ENCODE results near the gene CHRM1.

CHRM1 gene

DNA sequence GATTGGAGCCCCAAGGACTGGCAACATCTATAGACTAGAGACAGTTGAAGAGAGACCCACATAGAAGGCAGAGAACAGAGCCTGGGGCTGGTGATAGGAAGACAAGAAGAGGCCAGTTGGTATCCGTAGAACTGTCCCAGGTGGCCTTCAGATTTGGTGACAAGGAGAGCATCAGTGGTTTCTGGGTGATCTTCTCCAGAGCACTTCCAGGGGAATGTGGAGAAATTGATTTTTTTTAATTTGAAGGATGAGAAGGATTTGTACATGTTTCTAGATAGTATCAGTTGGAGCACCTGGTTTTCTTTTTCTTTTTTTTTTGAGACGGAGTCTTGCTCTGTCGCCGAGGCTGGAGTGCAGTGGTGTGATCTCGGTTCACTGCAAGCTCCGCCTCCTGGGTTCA lies 25.7 kb downstream of the CHRM1 start:
- Mint-ChIP-seq H3K27ac (no peak overlapping the region), H3K4me1 (peaks cover 23% of the 10 kb centered on the region), H3K4me3 (no peak overlapping the region), H3K9me3 (no peaks in the 10 kb centered on the region), H3K27me3 (peaks cover 39% of the 10 kb centered on the region)
- ATAC-seq (no peak), DNase-seq (no peak)

DNA sequence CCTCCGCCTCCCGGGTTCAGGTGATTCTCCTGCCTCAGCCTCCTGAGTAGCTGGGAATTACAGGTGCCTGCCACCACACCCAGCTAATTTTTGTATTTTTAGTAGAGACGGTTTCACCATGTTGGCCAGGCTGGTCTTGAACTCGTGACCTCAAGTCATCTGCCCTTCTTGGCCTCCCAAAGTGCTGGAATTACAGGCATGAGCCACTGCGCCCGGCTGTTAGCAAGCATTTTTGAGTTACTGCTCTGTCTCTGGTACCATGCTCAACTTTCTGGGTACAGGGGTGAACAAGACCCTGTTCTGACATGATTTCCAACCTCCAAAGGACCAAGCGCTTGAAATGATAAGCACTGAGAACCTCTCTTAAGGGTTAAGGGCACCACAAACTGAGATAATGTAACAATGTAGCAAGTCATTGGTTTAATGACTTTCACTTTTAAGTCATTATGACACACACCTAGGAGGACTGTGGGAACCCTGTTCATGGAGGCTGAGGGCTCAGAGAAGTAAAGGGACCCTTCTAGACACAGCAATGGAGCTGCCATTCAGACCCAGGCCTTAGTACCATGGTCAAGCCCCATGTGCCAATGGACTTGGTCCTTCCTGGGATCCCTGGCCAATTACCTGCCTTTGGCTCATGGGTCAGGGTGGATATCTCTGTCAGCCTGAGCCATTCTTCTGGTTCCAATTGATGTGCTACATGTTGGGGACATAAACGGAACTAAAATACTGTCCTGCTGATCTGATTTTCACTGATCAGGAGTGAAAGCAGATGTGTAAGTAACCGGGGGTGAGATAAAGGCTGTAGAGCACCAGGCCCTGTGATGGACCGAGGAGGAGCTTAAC lies 28.9 kb downstream of the CHRM1 start:
- no peak overlapping the region for H3K4me3 Mint-ChIP-seq
- DNase-seq (no peak), ATAC-seq (peak; percentile 75)
- no peaks in the 10 kb centered on the region for H3K9me3 Mint-ChIP-seq
- peak overlapping the region in 1 of 2 donors; percentile 29 for H3K27ac Mint-ChIP-seq
- peaks cover 20% of the 10 kb centered on the region for H3K27me3 Mint-ChIP-seq
- peaks cover 46% of the 10 kb centered on the region for H3K4me1 Mint-ChIP-seq

GRCh38 chr11:62889484-62890437 lies 31.4 kb downstream of the CHRM1 start:
- ATAC-seq, result peak; percentile 31
- H3K4me1 Mint-ChIP-seq, result peaks cover 65% of the 10 kb centered on the region
- peak overlapping the region; percentile 30 to 92 for H3K27ac Mint-ChIP-seq
- peaks cover 5% of the 10 kb centered on the region for H3K27me3 Mint-ChIP-seq
- no peaks in the 10 kb centered on the region for H3K9me3 Mint-ChIP-seq
- H3K4me3 Mint-ChIP-seq, result peak overlapping the region in 1 of 2 donors; percentile 3
- no peak for DNase-seq

DNA sequence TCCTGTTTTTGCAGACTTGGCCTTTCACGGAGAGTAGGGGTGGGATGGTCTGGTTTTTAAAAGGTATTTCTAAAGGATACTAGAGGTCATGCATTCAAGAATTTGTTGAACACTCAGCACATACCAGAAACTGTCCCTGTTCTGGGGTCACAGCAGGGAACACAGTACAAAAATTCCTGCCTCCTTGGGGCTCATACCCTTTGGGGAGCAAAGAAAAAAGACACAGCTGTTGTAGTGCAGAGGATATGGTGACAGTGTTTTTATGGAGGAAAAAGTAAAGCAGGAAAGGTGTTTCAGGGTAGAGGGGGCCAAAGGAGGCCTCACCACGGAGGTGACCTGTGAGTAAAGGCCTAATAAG lies 32.1 kb downstream of the CHRM1 start:
- DNase-seq, result no peak
- peak; percentile 2 for ATAC-seq
- H3K4me3 Mint-ChIP-seq, result no peak overlapping the region
- no peaks in the 10 kb centered on the region for H3K9me3 Mint-ChIP-seq
- H3K27ac Mint-ChIP-seq, result peak overlapping the region; percentile 30 to 92
- no peaks in the 10 kb centered on the region for H3K27me3 Mint-ChIP-seq
- H3K4me1 Mint-ChIP-seq, result peaks cover 70% of the 10 kb centered on the region

- Mint-ChIP-seq H3K27me3 (no peaks in the 10 kb centered on the region), H3K4me1 (peaks cover 77% of the 10 kb centered on the region), H3K27ac (peak overlapping the region in 1 of 2 donors; percentile 92), H3K9me3 (no peaks in the 10 kb centered on the region), H3K4me3 (peak overlapping the region in 1 of 2 donors; percentile 36)
- DNase-seq, result no peak
- ATAC-seq, result no peak
Observed at GRCh38 chr11:62888406-62888805, 32.8 kb downstream of the CHRM1 start.

DNA sequence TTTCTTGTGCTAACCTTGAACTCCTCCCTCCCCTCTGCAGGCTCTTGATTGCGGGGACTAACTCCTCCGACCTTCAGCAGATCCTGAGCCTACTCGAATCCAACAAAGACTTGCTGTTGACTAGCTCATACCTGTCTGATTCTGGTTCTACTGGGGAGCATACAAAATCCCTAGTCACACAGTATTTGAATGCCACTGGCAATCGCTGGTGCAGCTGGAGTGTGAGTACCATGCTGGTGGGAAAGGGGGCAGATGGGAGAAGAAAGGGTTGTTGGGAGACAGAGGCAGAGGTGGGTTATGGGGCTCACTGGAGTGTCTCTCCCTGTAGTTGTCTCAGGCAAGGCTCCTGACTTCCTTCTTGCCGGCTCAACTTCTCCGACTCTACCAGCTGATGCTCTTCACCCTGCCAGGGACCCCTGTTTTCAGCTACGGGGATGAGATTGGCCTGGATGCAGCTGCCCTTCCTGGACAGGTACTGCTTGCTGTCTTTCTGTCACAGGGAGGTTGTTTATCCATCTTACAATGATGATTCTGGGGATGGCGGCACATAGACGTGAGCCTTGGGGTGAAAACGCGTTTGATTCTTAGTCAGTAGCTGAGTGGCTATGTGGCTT lies 35.9 kb downstream of the CHRM1 start:
- peak overlapping the region; percentile 77 to 84 for H3K4me3 Mint-ChIP-seq
- no peak for ATAC-seq
- H3K4me1 Mint-ChIP-seq, result peaks cover 84% of the 10 kb centered on the region
- no peak for DNase-seq
- no peaks in the 10 kb centered on the region for H3K27me3 Mint-ChIP-seq
- H3K9me3 Mint-ChIP-seq, result no peaks in the 10 kb centered on the region
- H3K27ac Mint-ChIP-seq, result peak overlapping the region; percentile 63 to 80

- H3K27ac Mint-ChIP-seq, result peak overlapping the region; percentile 95 to 100
- no peaks in the 10 kb centered on the region for H3K27me3 Mint-ChIP-seq
- H3K9me3 Mint-ChIP-seq, result no peaks in the 10 kb centered on the region
- peaks cover 81% of the 10 kb centered on the region for H3K4me1 Mint-ChIP-seq
- ATAC-seq (no peak), DNase-seq (no peak)
- H3K4me3 Mint-ChIP-seq, result peak overlapping the region; percentile 94
Observed at GRCh38 chr11:62883673-62884072, 37.5 kb downstream of the CHRM1 start.

- H3K4me3 Mint-ChIP-seq, result peak overlapping the region; percentile 94
Observed at GRCh38 chr11:62882788-62883501, 38.2 kb downstream of the CHRM1 start.

DNA sequence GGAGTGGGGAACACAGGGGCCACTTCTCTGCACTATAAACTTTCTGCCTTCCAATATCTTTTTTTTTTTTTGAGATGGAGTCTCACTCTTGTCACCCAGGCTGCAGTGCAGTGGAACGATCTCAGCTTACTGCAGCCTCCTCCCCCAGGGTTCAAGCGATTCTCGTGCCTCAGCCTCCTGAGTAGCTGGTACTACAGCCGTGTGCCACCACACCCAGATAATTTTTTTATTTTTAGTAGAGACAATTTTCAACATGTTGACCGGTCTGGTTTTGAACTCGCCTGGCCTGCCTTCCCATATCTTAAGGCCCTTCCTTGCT lies 38.8 kb downstream of the CHRM1 start:
- Mint-ChIP-seq H3K9me3 (no peaks in the 10 kb centered on the region), H3K4me3 (peak overlapping the region; percentile 94)

More at GRCh38 chr11:62882788-62883501, 38.2 kb downstream of the CHRM1 start:
- Mint-ChIP-seq H3K27me3 (no peaks in the 10 kb centered on the region), H3K27ac (peak overlapping the region; percentile 100), H3K4me1 (peaks cover 74% of the 10 kb centered on the region), H3K9me3 (no peaks in the 10 kb centered on the region)
- ATAC-seq (no peak), DNase-seq (peak in 1 of 2 donors; percentile 31)

DNA sequence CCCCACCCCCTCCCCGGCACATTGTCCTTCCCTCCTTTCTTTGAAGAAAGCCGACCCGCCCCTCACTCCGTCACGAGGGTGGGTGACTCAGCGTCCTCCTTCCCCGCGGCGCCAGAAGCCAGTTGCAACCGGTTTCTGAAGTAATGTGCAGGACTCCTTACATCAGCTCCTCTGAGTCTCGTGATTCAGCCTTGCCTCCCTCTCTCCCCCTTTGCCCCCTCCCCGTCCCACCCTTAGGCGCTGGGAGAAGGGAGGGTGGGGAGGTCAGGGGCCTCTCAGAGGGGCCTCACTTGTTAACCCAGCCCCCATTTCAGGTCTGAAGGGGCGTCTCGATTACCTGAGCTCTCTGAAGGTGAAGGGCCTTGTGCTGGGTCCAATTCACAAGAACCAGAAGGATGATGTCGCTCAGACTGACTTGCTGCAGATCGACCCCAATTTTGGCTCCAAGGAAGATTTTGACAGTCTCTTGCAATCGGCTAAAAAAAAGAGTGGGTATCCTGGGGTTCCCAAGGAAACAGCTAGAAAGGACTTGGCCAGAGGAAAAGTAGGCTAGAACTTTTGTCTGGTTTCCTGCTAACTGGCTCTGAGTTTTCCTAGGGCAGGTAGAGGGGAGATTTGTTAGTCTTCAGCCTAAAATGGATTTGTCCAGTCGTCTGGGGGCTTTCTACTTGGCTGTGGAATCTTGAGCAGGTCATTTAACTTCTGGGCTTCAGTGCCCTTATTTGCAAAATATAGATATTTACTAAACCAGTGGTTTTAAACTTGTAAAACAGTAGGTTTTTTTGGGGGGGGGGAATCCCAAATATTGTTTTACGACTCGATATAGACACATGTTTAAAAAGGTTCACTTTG lies 39.4 kb downstream of the CHRM1 start:
- ATAC-seq, result peak; percentile 74
- peaks cover 63% of the 10 kb centered on the region for H3K4me1 Mint-ChIP-seq

More for the DNA sequence above, 38.8 kb downstream of the CHRM1 start:
- ATAC-seq (no peak), DNase-seq (peak in 1 of 2 donors; percentile 39)
- Mint-ChIP-seq H3K27me3 (no peaks in the 10 kb centered on the region), H3K4me1 (peaks cover 69% of the 10 kb centered on the region), H3K27ac (peak overlapping the region; percentile 100)

DNA sequence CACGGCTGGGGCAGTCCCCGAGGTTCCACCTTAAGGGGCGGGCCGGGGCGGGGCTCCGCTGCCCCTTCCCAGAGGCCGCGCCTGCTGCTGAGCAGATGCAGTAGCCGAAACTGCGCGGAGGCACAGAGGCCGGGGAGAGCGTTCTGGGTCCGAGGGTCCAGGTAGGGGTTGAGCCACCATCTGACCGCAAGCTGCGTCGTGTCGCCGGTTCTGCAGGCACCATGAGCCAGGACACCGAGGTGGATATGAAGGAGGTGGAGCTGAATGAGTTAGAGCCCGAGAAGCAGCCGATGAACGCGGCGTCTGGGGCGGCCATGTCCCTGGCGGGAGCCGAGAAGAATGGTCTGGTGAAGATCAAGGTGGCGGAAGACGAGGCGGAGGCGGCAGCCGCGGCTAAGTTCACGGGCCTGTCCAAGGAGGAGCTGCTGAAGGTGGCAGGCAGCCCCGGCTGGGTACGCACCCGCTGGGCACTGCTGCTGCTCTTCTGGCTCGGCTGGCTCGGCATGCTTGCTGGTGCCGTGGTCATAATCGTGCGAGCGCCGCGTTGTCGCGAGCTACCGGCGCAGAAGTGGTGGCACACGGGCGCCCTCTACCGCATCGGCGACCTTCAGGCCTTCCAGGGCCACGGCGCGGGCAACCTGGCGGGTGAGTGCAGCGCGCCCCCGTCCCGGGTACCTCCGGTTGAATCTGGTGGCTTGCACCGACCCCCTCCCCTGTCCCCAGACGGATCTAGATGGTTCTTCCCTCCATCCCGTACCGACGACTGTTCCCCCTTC lies 40.2 kb downstream of the CHRM1 start, which contains the start of gene SLC3A2:
Gene SLC3A2 (plus strand): TSS at position 94 of the 776 bp plus-strand sequence. CDS start 128 bp downstream, at position 222.
- DNase-seq (peak; percentile 90 to 92), ATAC-seq (peak; percentile 85)
- peak within 1 kb of the TSS; percentile 94 for H3K4me3 Mint-ChIP-seq
- H3K27me3 Mint-ChIP-seq, result no peaks in the 10 kb centered on the region
- peak within 1 kb of the TSS; percentile 100 for H3K27ac Mint-ChIP-seq
- peaks cover 58% of the 10 kb centered on the region for H3K4me1 Mint-ChIP-seq
- H3K9me3 Mint-ChIP-seq, result no peaks in the 10 kb centered on the region

More for the DNA sequence above, 39.4 kb downstream of the CHRM1 start:
- Mint-ChIP-seq H3K27ac (peak overlapping the region; percentile 100), H3K4me3 (peak overlapping the region; percentile 94), H3K9me3 (no peaks in the 10 kb centered on the region), H3K27me3 (no peaks in the 10 kb centered on the region)
- peak; percentile 93 to 97 for DNase-seq

DNA sequence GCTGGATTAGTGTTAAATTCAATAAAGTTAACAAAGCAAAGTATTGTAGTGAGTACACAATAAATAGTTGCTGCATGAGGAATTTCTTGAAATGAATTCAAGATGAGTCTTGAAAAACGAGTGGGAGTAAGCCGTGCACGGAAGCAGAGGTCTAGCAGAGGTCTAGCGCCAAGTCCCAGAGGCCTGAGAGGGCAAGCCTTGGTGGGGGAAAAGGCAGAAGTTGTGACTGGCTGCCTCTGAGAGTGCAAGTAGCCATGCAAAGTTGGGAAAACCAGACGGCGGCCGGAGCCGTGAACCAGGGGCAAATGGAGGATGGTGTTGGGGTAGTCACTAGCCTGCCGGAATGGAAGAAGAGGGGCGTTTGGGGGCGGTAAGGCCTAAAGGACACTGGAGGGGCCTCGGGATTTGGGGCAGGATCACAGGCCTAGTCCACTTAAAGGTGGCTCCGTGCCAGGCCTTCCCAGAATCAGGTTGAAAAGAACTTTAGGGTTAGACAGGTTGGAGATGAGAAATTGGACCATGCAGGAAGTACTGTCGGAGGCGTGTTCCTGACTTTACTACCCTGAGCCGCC lies 40.8 kb downstream of the CHRM1 start:
- peak overlapping the region; percentile 100 for H3K27ac Mint-ChIP-seq
- H3K4me3 Mint-ChIP-seq, result peak overlapping the region; percentile 94
- ATAC-seq (peak; percentile 29), DNase-seq (peak in 1 of 2 donors; percentile 63)
- H3K4me1 Mint-ChIP-seq, result peaks cover 52% of the 10 kb centered on the region
- H3K9me3 Mint-ChIP-seq, result no peaks in the 10 kb centered on the region
- no peaks in the 10 kb centered on the region for H3K27me3 Mint-ChIP-seq
